GM18508 (cell line): ENCODE data around the gene SDCBP2.

Experiments used
- ATAC-seq: cut with Tn5 transposase; IDR thresholded peaks from one replicate; pipeline ENCODE4 v1.9.1; 2021; ENCODE audit warnings: moderate number of reproducible peaks; ENCODE audit not compliant: insufficient read depth, unreplicated experiment

Gene SDCBP2

DNA sequence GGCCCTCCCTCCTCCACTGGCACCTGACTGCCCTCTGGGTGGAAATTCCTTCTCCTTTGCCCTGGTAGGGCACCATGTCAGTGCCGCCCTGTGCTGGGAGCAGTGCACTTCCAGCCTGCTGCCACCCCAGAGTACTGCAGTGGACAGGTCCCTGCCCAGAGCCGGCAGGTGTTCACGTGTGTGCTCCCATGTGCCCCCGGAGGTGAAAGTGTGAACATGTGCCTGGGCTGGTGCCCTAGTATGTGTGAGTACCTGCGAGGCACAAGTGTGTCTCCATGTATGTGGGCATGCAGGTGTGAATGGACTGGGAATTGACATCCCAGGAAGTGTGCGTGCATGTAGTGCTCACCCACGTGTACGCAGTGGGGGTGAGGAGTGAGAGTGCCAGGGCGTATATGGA lies 29.4 kb downstream of the SDCBP2 start:
- ATAC-seq = no peak

DNA sequence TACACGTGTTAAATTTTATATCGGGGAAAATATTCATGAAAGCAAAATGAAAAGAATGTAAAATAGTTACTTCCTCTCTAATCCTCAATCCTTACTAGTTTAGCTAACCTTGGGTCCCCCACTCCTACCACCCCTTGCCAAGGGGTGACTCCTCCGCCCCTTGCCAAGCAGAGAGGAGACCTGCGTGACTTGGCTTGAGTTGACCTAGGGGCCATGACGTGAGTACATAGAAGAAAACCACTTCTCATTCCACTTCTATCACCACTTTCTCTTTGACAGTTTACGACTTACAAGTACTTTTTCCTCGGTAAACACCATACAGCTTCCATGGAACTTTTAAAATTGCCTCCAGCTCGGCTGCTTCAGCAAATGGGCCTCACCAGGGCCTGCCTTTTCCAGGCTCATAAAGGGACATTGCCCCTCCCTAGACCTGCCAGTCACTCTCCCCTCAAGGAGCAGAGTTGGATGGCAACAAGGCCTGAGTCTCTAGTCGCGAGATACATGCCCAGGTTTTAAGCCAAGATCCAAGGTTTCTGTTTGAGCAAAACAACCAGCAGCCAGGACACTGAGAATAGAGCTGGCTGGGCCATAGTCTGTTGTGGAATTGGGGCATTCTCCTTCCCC lies 29.9 kb downstream of the SDCBP2 start:
- no peak for ATAC-seq

DNA sequence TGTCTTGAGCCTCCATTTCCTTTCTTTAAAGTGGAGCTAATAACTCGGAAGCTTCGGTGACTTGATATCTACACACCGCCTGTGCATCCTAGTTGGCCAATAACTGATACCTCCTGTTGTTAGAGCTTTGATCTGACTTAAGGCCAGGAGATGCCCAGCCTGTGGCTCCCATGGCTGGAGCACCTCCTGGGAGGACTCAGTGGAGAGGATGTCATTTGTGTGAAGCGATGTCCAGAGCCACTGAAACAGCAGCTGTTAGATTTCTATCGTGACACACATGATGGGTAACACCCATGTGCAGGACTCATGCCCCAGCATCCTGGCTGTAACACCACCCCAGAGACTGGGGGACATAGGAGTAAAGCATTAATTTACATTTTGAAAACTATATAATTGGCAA lies 30.8 kb downstream of the SDCBP2 start:
- ATAC-seq = no peak

DNA sequence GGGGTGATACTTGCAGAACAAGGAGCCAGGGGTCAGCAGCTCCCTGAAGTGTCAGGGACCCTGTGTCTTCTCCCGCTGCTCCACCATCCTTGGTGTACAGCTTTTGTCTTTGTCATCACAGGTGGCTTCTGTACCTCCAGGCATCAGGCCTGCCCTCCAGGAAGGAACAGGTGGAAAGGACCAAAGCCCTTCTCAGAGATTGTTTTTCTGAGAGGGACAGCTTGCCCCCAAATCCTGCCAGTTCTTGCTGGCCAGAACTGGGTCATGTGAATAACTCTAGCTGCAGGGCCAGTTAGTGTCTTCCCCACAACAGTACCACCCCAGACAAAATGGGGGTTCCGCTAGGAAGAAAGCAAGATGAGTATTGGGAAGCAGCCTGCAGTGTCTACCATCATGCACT lies 31.5 kb downstream of the SDCBP2 start:
- no peak for ATAC-seq

DNA sequence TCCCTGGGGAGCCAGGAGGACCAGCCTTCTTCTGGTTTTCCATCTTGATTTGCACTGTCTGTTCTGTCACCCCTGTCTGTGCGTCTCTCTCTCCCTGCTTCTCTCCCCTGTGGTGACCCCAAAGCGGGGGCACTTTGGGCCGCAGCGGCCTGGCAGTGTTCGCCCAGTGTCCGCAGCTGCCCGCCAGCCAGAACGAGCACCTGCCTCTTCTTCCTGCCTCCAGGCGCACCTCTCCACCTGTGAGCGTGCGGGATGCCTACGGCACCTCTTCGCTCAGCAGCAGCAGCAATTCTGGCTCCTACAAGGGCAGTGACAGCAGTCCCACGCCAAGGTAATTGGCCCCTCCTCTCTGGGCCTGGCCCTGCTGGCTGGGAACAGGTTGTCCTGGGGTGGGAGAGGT lies 32.0 kb downstream of the SDCBP2 start:
- ATAC-seq = no peak

DNA sequence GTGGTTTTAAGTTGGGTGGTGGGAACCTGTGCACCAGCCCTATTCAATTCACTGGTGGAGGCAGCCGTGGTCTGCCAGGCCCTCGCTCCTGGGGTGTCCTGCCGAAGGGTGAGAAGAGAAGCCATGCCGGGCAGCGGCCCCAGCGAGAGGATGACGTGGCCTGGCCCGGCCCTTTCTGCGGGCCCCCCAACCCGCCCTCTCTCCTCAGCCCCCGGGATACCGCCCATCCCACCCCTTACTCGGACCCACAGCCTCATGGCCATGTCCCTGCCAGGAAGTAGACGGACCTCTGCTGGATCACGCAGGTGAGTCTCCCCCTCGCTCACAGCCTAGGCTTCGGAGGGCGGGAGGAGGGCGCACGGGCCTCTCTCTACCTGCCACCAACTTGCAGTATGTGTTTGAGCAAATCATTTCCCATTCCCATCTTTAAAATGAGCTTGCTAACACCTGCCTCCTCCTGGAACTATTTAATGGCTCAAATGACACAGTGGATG lies 32.8 kb downstream of the SDCBP2 start:
- no peak for ATAC-seq

DNA sequence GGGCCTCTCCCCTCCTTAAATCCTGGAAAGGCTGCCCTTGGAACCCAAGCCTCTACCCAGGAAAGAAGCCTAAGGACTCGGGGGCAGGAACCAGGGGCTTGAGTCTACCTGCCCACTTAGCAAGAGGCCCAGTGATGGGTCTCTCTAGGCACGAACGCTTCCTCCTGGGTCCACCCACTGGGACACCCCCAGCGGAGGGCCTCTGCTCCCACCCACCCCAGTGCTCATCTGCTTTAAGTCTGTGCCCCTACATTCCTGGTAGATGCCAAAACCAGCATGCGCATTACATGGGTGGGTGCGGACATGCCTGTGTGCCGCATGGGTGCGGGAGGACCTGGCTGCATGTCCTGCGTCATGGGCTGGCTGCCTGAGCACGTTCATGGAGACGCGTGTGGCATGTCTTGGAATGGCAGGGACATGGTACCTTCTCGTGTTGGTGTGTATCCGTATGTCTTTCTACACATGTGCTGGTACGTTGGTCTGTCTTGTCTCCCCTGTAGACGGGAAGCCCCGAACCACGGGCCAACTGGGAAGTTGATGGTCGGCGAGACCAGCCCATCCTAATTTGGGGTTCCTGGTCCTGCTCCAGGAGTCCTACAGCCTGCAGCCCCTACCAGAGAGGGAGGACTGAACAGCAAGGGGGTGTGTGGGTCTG lies 33.5 kb downstream of the SDCBP2 start:
- no peak for ATAC-seq

DNA sequence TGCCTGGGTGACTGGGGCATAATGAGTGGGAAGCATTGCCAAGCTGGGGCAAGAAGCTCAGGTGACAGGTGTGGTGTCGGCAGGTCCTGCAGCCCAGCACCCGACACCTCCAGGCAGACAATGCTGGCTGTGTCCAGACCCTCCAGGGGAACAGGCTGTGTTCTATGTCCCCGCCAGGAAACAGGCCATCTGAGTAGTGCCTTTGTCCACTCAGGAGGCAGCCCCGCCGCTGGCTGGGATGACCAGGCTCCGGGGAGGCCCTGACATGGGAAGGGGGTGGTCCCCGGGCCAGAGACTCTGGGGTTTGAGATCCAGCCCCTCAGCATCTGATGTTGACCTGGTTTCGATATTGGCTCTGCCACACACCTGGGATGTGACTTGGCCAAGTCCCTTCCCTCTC lies 34.4 kb downstream of the SDCBP2 start:
- ATAC-seq = no peak

DNA sequence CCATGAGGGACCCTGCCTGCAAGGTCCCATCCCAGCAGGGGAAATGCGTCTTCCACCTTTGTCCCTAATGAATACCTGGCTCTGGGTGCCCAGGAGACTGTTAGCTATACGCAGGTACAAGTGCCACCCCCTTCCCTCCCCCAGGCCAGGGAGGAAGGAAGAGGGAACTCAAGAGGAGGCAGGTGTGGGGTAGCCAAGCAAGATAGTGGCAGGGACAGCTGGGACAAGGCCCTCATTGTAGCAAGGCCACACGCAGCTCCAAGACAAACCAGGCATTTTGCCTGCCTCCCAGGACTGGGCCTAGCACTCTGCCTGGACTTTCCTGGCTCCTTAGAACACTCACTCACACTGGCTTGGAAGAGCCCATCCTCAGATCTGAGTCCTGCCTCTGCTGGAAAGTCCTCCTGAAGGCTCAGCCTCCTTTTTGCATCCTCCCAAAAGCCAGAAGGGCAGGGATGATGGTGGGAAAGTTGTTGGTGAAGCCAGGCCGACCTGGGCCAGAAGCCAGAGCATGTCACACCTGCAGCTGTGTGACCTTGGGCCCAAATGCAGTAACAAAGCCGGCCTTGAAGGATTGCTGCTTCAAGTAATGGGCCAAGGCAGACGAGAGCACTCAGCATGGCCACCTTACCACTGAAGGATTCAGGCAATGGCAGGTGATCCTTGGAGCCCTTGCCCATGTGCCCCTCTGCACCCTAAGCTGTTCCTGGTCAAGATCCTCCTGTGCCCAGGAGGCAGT lies 35.1 kb downstream of the SDCBP2 start:
- no peak for ATAC-seq

DNA sequence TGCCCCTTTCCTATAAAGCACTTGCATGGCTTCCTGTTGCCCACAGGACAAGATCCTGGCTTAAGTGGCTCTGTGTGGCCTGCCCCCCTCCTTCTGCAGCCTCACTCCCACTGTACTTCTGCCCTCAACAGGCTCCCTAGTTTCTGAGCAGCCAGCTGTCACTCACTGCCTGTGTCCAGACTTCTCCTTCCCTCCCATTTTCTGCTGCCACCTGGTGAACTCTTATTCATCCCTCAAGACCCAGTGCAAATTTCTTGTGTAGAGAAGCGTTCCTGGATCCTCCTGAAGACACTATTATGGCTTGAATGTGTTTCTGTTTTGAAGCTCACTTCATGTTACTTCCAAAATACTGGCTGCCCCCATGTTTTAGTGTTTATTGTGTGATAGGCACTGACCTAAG lies 36.3 kb downstream of the SDCBP2 start:
- no peak for ATAC-seq

DNA sequence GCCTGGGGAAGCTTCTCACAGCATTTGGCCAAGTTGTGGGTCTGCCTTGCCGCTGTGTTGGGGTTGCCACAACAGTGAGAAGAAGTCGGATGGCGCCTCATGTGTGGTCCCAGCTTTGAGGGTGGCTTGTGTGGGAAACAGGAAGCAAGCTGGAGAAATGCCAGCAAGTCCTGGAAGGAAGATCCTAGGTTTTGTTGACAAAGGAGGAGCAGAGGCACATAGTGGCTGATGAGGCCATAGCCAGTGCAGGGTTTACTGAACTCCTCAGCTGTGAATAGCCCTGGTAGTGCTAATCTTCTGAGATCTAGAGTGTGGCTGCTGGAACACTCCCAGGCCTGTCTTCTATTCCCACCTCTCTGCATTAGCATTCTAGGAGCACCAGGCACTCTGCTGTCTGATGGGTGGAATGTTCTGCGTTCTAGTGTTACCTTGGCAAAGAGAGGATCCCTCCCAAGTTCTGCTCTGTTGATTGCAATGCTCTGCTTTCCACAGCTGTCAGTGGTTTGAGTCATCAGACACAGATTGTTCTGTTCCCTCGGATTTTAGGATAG lies 37.7 kb downstream of the SDCBP2 start:
- ATAC-seq = no peak

DNA sequence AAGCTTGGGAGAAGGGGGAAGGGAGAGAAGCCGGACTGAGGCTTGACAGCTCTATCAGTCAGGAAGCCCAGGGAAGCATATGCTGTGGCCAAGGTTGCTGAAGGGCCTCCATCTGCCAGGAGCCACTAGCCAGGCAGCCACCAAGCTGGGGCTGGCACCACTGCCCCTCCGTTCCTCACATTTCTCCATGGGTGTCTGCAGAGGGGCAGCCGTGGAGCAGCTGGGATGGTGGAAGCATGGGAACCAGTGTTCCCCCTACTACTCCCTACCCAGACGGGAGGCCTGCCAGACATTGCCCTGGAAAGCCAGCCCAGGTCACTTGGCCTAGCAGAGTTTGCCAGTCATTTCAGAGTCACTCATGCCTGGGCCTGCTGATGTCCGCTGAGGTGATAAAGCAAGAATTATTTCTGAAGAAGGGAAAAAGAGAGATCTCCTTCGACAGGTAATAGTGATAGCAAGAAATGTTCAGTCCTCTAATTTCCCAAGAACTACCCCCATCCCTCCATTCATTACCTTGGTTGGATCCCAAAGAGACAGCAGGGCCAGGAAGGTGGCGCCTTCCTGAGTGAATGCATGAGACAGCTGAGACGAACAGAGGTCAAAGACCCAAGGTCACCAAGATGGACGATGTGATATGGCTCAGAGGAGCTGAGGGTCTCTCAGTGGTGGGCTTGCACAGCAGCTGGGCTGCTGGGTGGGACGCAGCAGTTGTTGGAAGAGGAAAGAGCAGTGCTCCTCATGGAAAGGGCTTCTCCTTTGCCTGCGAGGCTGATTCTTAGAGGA lies 41.0 kb downstream of the SDCBP2 start:
- ATAC-seq = no peak

DNA sequence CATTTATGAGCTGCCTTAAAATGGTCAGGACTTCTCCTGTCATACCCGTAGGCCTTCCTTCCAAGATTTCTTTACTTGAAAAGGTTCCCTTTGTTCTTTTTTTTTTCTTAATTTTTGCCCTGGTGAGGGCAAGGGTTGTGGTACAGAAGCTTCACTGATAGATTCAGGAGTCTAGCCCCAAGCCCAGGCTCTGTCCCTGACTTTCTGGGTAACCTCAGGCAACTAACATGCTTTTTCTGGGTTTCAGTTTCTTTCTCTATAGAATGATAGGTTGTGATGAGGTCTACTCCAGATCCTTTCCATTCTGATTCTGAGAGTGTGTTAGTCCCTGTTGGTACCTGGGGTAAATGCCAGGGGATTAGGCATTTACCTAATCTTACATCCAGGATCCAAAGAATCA lies 41.6 kb downstream of the SDCBP2 start:
- ATAC-seq = no peak

DNA sequence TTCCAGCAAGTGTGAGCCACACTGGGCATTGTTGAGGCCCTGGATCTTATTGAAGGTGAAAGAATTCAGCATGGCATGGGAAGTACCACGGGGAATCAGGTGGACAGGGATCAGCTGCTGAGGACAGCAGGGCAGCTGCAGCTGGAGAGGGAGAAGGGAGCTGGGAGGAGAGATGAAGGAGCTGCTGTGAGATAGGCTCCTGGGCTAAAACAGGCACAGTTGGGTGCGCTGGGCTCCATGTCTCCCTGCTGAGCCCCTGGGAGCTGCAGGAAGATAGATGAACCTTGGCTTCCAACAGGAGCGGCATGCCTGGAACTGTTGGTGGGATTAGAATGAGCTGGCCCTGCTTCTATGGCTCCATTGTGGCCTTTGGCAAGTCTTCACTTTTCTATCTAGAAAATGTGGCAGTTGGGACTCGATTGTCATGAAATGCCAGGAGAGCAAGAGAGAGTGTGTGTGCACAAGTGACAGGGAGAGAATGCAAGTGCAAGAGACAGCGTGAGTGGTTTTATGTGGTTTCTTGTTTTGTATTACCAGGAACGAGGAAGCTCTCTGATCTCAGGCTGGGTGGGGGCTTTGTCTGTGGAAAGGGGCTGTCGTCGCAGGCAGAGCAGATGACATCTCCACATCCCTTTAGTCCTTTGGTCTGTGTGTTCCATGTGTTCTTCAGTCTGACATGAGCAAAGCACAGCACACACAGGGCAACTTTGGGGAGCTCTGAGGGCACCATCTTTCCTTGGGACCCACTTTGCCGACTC lies 42.5 kb downstream of the SDCBP2 start:
- no peak for ATAC-seq

DNA sequence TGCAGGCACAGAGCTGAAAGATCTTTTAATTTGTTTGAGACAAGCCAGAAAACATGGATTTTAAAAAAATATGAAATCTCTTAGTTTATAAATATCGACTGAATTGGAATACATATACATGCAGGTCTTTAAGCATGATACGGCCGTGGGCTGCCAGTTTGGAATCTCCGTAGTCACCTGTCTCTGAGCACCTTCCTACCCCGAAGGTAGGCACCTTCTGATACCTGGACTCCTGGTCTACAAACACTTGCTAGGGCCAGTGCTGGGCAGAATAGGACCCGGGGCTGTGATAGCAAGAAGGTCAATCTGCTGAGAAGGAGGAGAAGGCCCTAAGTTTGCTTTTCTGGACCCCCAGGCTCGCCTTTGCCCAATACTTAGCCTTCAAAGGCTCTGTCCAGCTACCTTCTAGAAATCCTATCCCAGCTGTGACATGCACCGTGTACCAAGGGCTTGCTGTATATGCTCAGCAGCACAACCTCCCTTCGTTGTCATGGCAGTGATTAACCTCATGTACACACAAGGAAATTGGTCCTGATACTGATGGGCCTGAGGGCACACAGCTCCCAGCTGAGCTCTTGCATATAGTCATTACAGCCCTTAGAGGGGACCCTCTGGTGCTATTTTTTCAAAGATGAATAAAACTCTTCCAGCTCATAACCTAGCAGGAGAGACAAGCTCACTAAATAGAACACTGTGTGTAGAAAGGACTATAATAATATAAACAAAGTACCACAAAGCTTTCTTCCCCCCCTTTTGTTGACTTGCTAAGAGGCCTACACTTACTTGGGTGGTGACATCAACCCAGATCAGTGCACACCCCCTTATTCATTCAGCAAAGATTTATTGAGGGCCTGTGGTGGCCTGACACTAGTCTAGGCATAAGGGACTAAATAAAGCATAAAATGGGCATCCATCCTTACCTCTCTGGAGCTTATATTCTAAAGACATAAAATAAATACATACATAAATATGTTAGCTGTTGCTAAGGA lies 45.1 kb downstream of the SDCBP2 start:
- ATAC-seq = no peak

DNA sequence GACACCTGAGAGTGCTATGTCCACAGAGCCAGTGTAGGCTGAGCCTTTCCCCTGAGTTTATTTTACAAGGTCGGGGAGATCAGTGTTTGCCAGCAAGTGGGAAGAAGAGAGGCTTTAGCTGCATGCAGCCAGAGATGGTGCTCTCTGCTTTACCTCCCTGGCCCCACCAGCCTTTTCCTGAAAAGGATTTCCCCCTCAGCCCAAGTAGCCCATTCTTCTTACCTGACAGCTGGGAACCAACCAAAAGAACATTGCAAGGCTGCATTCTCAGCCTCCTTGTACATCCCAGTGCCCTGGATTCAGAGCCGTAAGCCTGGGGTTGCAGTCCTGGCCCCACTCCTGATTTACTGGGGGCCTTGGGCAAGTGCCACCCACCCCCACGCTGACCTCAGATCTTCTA lies 46.0 kb downstream of the SDCBP2 start:
- no peak for ATAC-seq

DNA sequence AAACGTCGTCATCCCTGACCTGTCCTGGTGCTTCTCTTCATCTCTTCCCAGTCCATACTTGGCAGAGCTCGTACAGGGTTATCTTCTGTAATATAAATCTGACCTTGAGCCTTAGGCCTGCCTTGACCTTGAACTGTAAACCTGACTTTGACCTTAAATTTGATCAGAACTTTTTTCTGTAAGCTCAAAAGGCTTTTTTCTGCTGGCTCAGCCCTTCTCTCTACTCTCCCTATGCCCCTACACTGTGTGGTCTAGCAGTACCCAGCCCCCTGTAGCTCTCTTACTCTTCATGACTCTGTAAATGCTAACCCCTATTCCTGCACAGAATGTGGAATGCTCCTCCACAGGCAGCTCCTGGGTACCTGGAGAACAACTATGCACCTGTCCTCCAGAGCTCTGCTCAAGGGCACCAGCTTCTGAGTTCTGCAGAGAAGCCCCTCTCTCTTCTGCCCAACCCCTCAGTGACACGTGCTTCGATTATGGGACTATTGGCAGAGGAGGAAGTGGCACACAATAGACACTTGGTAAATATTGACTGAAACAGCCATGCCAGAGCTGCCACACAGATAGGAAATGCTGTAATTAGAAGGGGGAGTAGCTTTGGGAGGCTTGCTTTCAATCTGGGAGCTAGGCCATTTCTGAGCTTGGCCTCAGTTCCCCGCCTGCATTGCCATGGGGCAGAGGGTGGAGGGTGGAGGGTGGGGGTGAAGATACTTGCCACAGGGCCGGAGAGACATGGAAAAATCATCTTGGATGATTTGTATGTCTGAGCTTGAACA lies 47.5 kb downstream of the SDCBP2 start:
- no peak for ATAC-seq
